Cerebellar nuclear complex (tissue), 1 donor: Measurements from ENCODE around the gene SESN2.

Source experiments
- DNase-seq, 2 experiments: peaks; one replicate each; lab custom pipeline; 2025; lab: John Stamatoyannopoulos, UW

Gene SESN2

GRCh38 chr1:28329395-28330153 is 70.3 kb downstream of the SESN2 start:
- DNase-seq = no peak
